Neural progenitor cell (in vitro differentiated cells): ENCODE measurements around the gene TMBIM1.

Experiments
- CTCF ChIP-seq: fragments of 200-600 bp; sonication (generic); IDR thresholded peaks from 2 replicates; pipeline ENCODE4 v1.5.1; 2017; ENCODE audit warnings: antibody characterized with exemption, mild to moderate bottlenecking
- EZH2 ChIP-seq: fragments of 200-600 bp; sonication (generic); IDR thresholded peaks from 2 replicates; pipeline ENCODE4 v1.6.1; 2017; ENCODE audit warnings: antibody characterized with exemption, mild to moderate bottlenecking, moderate library complexity

GRCh38 chr2:218271487-218271797 lies 20.9 kb downstream of the TMBIM1 start:
- TF ChIP-seq EZH2 (no peak), CTCF (no peak)
